ENCODE measurements around the gene TMEM200A.

Gene TMEM200A

GRCh38 chr6:130394246-130394645, 28.4 kb downstream of the TMEM200A start:
- no peak for TF ChIP-seq CTCF (IDR thresholded peaks at IDR 0.05; ENCODE audit: control insufficient read depth, extremely low read depth, insufficient read depth)
- DNase-seq (ENCODE audit: low read depth), result no peak
- no peak overlapping the region for H3K4me3 ChIP-seq (ENCODE audit: low read depth, low read length)

GRCh38 chr6:130395164-130395563, 29.3 kb downstream of the TMEM200A start:
- no peak for DNase-seq (ENCODE audit: low read depth)
- H3K4me3 ChIP-seq (ENCODE audit: low read depth, low read length), result no peak overlapping the region
- TF ChIP-seq CTCF (IDR thresholded peaks at IDR 0.05; ENCODE audit: control insufficient read depth, extremely low read depth, insufficient read depth), result no peak

- DNase-seq (ENCODE audit: low read depth), result no peak
- no peak for TF ChIP-seq CTCF (IDR thresholded peaks at IDR 0.05; ENCODE audit: control insufficient read depth, extremely low read depth, insufficient read depth)
- H3K4me3 ChIP-seq (ENCODE audit: low read depth, low read length), result no peak overlapping the region
These were observed 30.9 kb downstream of the TMEM200A start for GRCh38 chr6:130396722-130397121.

- DNase-seq (ENCODE audit: low read depth), result no peak
- H3K4me3 ChIP-seq (ENCODE audit: low read depth, low read length), result no peak overlapping the region
- no peak for TF ChIP-seq CTCF (IDR thresholded peaks at IDR 0.05; ENCODE audit: control insufficient read depth, extremely low read depth, insufficient read depth)
These were observed 39.7 kb downstream of the TMEM200A start for GRCh38 chr6:130405549-130405948.

- no peak for TF ChIP-seq CTCF (IDR thresholded peaks at IDR 0.05; ENCODE audit: control insufficient read depth, extremely low read depth, insufficient read depth)
- H3K4me3 ChIP-seq (ENCODE audit: low read depth, low read length), result no peak overlapping the region
- no peak for DNase-seq (ENCODE audit: low read depth)
These were observed 41.2 kb downstream of the TMEM200A start for GRCh38 chr6:130407032-130407431.

- DNase-seq (ENCODE audit: low read depth), result no peak
- H3K4me3 ChIP-seq (ENCODE audit: low read depth, low read length), result no peak overlapping the region
- TF ChIP-seq CTCF (IDR thresholded peaks at IDR 0.05; ENCODE audit: control insufficient read depth, extremely low read depth, insufficient read depth), result no peak
These were observed 43.7 kb downstream of the TMEM200A start for GRCh38 chr6:130409418-130410100.

- H3K4me3 ChIP-seq (ENCODE audit: low read depth, low read length), result no peak overlapping the region
- TF ChIP-seq CTCF (IDR thresholded peaks at IDR 0.05; ENCODE audit: control insufficient read depth, extremely low read depth, insufficient read depth), result no peak
- DNase-seq (ENCODE audit: low read depth), result peak; percentile 58
These were observed 45.7 kb downstream of the TMEM200A start for GRCh38 chr6:130411481-130411880.
